Astrocyte of the cerebellum (primary cell): ENCODE measurements around the gene PRKCA.

Experiments
- DNase-seq: peaks from one replicate; pipeline ENCODE4 v3.0.0-alpha.2; 2011; ENCODE audit warnings: low read depth
- H3K4me3 ChIP-seq: 2 replicates; pipeline ENCODE4 v1.5.1; 2011; ENCODE audit warnings: mild to moderate bottlenecking, low read depth, low read length, moderate library complexity
- CTCF ChIP-seq: IDR thresholded peaks from 2 replicates; pipeline ENCODE4 v1.5.1; 2012; ENCODE audit warnings: low read length, low read depth, moderate library complexity, mild to moderate bottlenecking; ENCODE audit errors: missing control alignments
- in situ Hi-C: cut with HindIII; loops from 2 replicates; pipeline ENCODE4 v1.10.0; 2017; ENCODE audit warnings: low sequenced_read_pairs

The PRKCA gene

GRCh38 chr17:66812571-66812970 is 510.2 kb downstream of the PRKCA start:
- DNase-seq = no peak
- H3K4me3 ChIP-seq = no peak overlapping the region
- in situ Hi-C loops = no loop called here
- TF ChIP-seq CTCF = no peak

GRCh38 chr17:66813296-66813695 is 510.9 kb downstream of the PRKCA start:
- TF ChIP-seq CTCF = no peak
- no peak for DNase-seq
- no peak overlapping the region for H3K4me3 ChIP-seq
- in situ Hi-C loops = no loop called here

GRCh38 chr17:66814026-66814425 is 511.6 kb downstream of the PRKCA start:
- H3K4me3 ChIP-seq = no peak overlapping the region
- in situ Hi-C loops = no loop called here
- DNase-seq = no peak
- no peak for TF ChIP-seq CTCF

DNA sequence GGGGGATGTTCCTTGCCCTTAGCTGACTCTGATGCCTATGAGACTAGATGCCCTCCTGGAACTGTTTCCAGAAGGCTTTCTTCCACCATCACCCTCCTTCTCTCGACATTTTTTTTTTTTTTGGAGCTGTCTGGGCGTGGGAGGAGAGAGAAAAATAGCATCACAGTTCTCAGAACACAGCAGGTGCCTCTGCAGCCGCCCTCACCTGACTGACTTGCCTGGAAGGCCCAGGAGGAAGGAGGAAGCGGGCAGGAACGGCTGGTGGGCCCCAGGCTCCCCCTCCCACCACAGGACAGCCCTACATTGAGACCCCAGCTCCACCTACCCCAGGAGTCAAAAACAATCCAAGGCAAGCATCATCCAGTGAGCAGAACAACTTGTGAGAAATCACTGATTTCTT is 512.2 kb downstream of the PRKCA start:
- TF ChIP-seq CTCF = no peak
- H3K4me3 ChIP-seq = no peak overlapping the region
- in situ Hi-C loops = no loop called here
- DNase-seq = no peak

- no peak overlapping the region for H3K4me3 ChIP-seq
- in situ Hi-C loops = no loop called here
- DNase-seq = no peak
- TF ChIP-seq CTCF = no peak
These were observed 515.3 kb downstream of the PRKCA start for GRCh38 chr17:66817750-66818149.

DNA sequence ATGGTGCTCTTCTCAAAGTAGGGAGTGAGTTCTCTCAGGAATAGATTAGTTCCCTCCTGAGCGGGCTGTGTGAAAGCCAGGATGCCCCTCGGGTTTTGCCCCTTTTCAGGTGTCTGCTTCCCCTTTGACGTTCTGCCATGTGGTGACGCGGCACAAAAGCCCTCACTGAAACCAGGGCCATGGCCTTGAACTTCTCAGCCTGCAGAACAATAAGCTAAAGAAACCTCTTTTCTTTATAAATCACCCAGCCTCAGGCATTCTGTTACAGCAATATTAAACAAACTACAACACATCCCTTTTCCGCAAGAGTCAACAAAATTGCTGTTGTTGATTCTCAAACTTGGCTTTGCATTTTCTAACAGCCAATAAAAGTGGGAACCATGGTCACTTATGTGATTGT is 517.1 kb downstream of the PRKCA start:
- in situ Hi-C loops = no loop called here
- H3K4me3 ChIP-seq = no peak overlapping the region
- no peak for DNase-seq
- TF ChIP-seq CTCF = no peak

GRCh38 chr17:66822009-66822408 is 519.6 kb downstream of the PRKCA start:
- TF ChIP-seq CTCF = no peak
- no peak overlapping the region for H3K4me3 ChIP-seq
- DNase-seq = no peak
- in situ Hi-C loops = loop anchor here (5.0 kb wide), 1 partner anchor 40 kb away; no protein-coding TSS in a partner anchor
